AG08395 (cell line): ENCODE results near the gene AMPH.
A peak's percentile ranks its signal among the peaks of the same experiment; 100 is the strongest.
"Not testable (repeated sequence)": the region's sequence is repeated elsewhere in the genome, so short reads cannot be mapped to it uniquely, and the experiment has no call there.

ENCODE experiments used
- DNase-seq: peaks from one replicate; pipeline ENCODE4 v3.0.0; 2012; ENCODE audit warnings: mixed read lengths, low spot score

Gene AMPH

DNA sequence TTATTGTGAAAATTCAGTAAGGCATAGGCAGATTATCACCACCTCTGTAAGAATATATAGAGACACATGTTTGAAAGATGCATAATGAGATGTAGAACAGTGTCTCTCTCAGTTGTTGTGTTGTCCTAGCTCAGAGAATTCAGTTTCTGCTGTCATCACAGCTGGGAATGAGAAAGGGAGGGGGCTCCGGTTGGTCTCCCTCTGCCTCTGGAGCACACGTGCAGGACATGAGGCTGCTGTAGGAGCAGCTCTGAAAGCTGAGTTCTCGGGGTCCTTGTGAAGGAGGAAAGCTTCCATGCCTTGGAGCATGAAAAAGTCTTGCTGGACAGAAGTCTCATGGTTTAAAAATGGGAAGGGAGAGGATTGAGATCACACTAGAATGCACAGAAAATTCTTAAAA is 280.4 kb downstream of the AMPH start:
- not testable (repeated sequence) for DNase-seq

DNA sequence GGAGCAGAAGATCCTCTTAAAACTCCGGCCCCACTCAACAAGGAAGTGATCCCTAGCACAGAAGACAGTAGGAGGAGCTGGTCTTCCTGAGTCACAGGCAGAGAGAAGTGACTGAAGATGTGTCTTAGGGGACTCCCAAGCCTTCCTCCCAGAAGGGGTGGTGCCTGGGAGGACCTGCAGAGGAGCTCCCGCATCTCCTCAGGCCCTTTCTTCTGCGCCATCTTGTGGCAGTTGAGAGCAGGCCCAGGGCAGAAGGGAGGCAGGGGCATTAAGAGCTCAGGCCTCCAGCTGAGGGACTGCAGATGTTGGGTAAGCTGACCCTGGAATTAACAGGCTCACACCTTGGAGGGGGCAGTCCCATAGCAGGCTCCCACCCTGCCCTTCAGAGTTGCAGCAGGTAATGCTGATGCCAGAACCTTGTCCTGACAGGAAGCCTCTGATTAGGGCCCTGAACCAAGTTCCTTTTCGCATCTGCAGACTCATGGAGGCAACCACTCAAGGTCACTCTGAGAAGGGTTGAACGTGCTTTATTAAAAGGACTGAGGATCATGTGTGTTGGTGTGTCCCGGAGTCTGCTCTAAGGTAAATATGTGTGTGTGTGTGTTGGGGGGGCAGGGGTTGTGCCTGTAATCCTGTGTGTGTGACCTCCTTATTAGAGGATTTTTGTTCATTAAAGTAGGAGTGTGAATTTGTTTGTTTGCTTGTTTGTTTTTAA is 281.1 kb downstream of the AMPH start:
- DNase-seq = not testable (repeated sequence)

DNA sequence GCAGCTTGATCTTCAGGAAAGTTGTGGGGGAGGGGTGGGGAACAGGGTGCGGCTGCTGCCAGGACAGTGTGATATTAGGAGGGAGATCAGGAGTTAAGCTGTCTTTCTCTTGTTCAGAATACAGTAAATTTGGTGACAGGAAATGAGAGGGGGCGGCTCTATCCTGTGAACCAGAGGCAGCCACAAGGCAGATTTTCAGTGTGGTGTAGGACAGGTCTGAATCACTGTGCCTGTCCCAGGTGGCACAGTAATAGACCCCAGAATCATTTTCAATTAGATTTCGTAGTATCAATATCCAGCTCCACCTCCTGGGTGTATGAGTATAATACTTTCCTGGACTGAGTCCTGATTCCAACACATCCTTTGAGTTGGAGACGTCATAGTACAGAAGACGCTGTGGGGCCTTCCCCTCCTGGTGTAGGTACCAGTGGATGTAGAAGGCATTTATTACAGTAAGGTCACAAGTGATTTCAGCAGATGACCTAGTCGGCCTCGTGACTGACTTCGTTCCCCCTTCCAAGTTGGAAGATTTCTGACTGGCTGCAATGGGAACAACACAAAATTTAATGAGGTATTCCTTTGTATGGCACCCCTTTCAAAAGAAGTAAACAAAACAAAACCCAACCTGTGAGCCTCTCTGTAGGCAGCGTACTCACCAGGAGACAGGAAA is 281.9 kb downstream of the AMPH start:
- DNase-seq = not testable (repeated sequence)

DNA sequence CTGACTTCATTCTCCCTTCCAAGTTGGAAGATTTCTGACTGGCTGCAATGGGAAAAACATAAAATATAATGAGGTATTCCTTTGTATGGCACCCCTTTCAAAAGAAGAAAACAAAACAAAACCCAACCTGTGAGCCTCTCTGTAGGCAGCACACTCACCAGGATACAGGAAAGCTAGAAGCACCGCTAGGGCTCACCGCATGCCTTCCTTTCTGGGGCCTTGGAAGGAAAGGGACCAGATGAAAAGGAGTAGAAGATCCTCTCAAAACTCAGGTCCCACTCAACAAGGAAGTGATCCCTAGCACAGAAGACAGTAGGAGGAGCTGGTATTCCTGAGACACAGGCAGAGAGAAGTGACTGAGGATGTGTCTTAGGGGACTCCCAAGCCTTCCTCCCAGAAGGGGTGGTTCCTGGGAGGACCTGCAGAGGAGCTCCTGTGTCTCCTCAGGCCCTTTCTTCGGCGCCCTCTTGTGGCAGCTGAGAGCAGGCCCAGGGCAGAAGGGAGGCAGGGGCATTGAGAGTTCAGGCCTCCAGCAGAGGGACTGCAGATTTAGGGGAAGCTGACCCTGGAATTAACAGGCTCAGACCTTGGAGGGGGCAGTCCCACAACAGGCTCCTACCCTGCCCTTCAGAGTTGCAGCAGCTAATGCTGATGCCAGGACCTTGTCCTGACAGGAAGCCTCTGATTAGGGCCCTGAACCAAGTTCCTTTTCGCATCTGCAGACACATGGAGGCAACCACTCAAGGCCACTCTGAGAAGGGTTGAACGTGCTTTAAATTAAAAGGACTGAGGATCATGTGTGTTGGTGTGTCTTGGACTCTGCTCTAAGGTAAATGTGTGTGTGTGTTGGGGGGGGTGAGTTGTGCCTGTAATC is 285.6 kb downstream of the AMPH start:
- not testable (repeated sequence) for DNase-seq

DNA sequence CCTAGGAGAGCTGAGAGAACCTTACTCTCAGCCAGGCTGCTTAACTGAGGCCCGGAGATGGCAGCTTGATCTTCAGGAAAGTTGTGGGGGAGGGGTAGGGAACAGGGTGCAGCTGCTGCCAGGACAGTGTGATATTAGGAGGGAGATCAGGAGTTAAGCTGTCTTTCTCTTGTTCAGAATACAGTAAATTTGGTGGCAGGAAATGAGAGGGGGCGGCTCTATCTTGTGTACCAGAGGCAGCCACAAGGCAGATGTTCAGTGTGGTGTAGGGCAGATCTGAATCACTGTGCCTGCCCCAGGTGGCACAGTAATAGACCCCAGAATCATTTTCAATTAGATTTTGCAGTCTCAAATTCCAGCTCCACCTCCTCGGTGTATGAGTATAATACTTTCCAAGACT is 286.4 kb downstream of the AMPH start:
- DNase-seq = not testable (repeated sequence)

DNA sequence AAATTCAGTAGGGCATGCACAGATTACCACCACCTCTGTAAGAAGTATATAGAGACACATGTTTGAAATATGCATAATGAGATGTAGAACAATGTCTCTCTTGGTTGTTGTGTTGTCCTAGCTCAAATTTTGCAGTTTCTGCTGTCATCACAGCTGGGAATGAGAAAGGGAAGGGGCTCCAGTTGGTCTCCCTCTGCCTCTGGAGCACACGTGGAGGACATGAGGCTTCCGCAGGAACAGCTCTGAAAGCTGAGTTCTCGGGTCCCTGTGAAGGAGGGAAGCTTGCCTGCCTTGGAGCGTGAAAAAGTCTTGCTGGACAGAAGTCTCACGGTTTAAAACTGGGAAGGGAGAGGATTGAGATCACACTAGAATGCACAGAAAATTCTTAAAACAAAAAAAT is 289.0 kb downstream of the AMPH start:
- DNase-seq = not testable (repeated sequence)

DNA sequence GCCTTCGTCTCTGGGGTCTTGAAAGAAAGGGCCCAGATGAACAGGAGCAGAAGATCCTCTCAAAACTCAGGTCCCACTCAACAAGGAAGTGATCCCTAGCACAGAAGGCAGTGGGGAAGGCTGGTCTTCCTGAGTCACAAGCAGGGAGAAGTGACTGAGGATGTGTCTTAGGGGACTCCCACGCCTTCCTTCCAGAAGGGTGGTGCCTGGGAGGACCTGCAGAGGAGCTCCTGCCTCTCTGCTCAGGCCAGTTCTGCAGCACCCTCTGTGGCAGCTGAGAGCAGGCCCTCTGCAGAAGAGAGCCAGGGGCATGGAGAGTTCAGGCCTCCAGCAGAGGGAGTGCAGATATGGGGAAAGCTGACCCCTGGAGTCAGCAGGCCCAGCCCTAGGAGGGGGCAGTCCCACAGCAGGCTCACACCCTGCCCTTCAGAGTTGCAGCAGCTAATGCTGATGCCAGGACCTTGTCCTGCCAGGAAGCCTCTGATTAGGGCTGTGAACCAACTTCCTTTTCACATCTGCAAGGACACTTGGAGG is 289.9 kb downstream of the AMPH start:
- not testable (repeated sequence) for DNase-seq

DNA sequence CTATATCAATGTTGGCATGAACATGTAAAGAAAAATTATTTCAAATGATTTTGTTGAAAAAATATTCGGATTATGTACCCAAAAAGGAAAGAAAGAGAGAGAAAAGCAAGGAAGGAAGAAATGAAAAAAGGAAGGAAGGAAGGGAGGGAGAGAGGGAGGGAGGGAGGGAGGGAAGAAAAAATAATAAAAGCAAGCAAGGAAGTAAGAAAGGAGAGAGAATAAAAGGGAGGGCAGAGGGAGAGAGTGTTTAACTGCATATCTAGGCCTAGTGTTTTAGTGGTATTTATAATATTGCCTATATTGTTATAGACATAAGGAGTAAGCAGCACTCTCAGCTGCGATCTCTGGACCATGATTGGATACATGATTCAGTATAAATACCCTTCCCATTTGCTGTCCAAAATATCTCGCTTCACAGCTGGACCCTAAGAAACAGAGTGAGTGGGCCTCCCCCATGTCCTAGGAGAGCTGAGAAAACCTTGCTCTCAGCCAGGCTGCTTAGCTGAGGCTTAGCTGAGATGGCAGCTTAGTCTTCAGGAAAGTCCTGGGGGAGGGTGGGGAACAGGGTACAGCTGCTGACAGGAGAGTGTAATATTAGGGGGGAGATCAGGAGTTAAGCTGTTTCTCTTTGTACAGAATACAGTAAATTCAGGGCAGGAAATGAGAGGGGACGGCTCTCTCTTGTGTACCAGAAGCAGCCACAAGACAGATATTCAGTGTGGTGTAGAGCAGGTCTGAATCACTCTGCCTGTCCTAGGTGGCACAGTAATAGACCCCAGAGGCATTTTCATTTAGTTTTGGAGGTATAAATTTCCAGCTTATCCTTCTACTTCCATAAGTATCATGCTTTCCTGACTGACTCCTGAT is 291.0 kb downstream of the AMPH start:
- no peak for DNase-seq

DNA sequence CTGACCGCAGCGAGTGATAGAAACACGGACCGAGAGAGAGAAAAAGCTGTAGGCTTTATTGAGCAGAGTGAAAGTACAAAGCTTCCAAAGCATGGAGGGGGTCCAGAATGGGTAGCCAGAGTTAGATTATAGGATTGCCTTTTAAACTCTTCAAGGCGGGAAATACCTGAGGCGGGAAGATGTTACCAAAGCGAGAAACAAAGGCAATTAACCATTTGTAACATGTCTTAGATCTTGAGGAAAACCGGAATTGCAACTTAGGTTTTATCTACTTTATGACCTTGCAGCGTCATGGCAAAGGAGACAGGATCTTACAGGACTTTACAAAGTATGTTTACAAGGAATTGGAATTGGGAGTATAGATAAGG is 295.0 kb downstream of the AMPH start:
- DNase-seq = not testable (repeated sequence)

DNA sequence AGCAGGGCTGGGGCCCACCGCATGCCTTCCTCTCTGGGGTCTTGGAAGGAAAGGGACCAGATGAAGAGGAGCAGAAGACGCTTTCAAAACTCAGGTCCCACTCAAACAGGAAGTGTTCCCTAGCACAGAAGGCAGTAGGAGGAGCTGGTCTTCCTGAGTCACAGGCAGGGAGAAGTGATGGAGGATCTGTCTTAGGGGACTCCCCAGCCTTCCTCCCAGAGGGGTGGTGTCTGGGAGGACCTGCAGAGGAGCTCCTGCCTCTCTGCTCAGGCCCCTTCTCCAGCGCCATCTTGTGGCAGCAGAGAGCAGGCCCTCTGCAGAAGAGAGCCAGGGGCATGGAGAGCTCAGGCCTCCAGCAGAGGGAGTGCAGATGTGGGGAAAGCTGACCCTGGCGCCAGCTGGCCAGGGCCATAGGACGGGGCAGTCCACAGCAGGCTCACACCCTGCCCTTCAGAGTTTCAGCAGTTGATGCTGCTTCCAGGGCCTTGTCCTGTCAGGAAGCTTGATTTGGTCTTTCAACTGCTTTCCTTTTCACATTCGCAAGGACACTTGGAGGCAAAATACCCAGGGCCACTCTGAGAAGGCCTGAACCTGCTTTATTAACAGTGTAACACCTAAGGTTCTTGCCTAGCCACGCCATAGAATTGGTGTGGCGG is 295.6 kb downstream of the AMPH start:
- peak; percentile 86 for DNase-seq

DNA sequence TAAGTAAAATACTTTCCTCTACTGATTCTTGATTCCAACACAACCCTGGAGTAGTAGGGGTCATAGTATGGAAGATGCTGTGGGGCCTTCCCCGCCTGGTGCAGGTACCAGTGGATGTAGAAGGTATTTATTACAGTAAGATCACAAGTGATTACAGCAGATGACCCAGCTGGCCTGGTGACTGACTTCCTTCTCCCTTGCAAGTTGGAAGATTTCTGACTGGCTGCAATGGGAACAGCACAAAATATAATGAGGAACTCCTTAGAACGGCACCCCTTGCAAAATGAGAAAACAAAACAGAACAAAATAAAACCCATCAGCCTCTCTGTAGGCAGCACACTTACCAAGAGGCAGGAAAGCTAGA is 296.1 kb downstream of the AMPH start:
- no peak for DNase-seq

DNA sequence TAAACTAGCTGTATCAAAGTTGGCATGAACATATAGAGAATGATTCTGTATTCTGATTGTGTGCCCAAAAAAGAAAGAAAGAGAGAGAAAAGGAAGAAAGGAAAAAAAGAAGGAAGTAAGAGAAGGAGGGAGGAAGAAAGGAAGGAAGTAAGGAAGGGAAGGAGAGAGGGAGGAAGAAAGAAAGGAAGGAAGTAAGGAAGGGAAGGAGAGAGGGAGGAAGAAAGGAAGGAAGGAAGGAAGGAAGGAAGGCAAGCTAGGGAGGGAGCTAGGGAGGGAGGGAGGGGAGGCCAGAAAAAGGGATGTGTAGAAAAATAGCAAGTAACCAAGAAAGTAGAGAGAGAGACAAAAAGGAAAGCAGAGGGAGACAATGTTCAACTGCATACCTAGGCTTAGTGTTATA is 297.0 kb downstream of the AMPH start:
- DNase-seq = no peak
